Measurements from ENCODE around the gene B3GALT5. TPM values are rescaled to one million over a fixed set of nuclear protein-coding genes. Genes with fewer than 3 reads are reported as not detected.

Gene B3GALT5
- total RNA-seq, 1 experiment from 2014 or later, result 1.5 TPM

DNA sequence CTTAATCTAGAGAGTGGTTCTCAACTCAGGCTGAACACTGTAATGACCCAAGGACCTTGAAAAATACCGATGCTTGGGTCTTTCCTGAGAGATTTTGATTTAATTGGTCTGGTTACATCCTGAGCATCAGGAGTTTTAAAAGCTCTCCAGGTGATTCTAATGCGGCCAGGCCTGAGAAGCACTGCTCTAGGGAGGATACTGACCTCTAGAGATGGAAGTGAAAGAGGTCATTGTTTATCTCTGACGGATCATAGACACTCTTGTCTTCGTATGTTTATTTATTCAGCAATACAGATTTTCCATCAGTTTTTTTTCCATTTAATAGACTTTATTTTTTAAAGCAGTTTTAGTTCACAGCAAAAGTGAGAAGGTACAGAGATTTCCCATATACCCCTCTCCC lies 77.7 kb downstream of the B3GALT5 start:
- no peak overlapping the region for H3K4me2 ChIP-seq (ENCODE audit: low read length)
- BruUV-seq (replicated peaks), result no TSS peak
- ATAC-seq (no peak), DNase-seq (no peak)
- no peaks in the 10 kb centered on the region for H3K79me2 ChIP-seq (ENCODE audit: low read length)
- H4K20me1 ChIP-seq (ENCODE audit: low read length), result no peaks in the 10 kb centered on the region
- no peak overlapping the region for H3K27ac ChIP-seq (ENCODE audit: low read length)
- H3K9ac ChIP-seq (ENCODE audit: low read length), result no peak overlapping the region
- no peaks in the 10 kb centered on the region for H3F3A ChIP-seq (ENCODE audit: low read length, unreplicated experiment)
- H3K4me3 ChIP-seq (ENCODE audit: low read length), result no peak overlapping the region
- ChIA-PET POLR2A (ENCODE audit: unreplicated experiment) (no interaction called here), CTCF (no interaction called here)
- no peaks in the 10 kb centered on the region for H3K4me1 ChIP-seq (ENCODE audit: insufficient read depth, low read length)
- no peaks in the 10 kb centered on the region for H3K9me2 ChIP-seq (replicated peaks; ENCODE audit: low read length)
- no peaks in the 10 kb centered on the region for H3K9me3 ChIP-seq (ENCODE audit: low read length)
- H3K27me3 ChIP-seq (ENCODE audit: low read length), result no peaks in the 10 kb centered on the region
- intact Hi-C loops (cut with micrococcal nuclease), result no loop called here
- no peaks in the 10 kb centered on the region for H3K36me3 ChIP-seq (ENCODE audit: low read depth, low read length)
- no peak overlapping the region for H2AFZ ChIP-seq (ENCODE audit: low read length)
- TF ChIP-seq EZH2 (IDR thresholded peaks at IDR 0.05; ENCODE audit: low read length, unreplicated experiment), result no peak
- TF ChIP-seq, protein P1, sequence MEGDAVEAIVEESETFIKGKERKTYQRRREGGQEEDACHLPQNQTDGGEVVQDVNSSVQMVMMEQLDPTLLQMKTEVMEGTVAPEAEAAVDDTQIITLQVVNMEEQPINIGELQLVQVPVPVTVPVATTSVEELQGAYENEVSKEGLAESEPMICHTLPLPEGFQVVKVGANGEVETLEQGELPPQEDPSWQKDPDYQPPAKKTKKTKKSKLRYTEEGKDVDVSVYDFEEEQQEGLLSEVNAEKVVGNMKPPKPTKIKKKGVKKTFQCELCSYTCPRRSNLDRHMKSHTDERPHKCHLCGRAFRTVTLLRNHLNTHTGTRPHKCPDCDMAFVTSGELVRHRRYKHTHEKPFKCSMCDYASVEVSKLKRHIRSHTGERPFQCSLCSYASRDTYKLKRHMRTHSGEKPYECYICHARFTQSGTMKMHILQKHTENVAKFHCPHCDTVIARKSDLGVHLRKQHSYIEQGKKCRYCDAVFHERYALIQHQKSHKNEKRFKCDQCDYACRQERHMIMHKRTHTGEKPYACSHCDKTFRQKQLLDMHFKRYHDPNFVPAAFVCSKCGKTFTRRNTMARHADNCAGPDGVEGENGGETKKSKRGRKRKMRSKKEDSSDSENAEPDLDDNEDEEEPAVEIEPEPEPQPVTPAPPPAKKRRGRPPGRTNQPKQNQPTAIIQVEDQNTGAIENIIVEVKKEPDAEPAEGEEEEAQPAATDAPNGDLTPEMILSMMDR (conservative IDR thresholded peaks at IDR 0.05; ENCODE audit: low read depth, low read length), result no peak
- no peak for TF ChIP-seq EZH2phosphoT487 (IDR thresholded peaks at IDR 0.05; ENCODE audit: borderline replicate concordance, low read length)

DNA sequence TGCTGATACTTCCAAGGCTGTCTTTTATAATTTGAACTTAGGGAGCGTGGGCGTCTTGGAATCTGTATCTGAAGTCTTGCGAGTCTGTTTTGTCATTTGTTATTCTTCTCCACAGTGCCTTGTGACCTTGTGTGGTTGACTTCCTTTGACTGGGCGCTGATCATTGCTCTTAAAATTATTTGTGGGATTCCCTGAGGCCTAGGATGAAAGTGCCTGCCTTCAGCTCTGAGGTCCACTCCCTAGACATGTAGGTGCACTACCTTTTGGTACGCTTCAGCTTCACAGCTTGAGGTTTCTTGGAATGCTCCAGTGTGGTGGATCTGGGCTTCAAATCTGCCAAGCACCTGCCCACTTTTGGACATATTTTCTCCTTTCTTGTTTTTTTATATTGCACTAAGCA lies 82.0 kb downstream of the B3GALT5 start:
- Histone ChIP-seq H2AFZ (ENCODE audit: low read length) (no peak overlapping the region), H4K20me1 (ENCODE audit: low read length) (no peaks in the 10 kb centered on the region), H3K27ac (ENCODE audit: low read length) (no peak overlapping the region), H3F3A (ENCODE audit: low read length, unreplicated experiment) (no peaks in the 10 kb centered on the region), H3K27me3 (ENCODE audit: low read length) (no peaks in the 10 kb centered on the region), H3K9me2 (replicated peaks; ENCODE audit: low read length) (no peaks in the 10 kb centered on the region), H3K9me3 (ENCODE audit: low read length) (no peaks in the 10 kb centered on the region), H3K36me3 (ENCODE audit: low read depth, low read length) (no peaks in the 10 kb centered on the region), H3K9ac (ENCODE audit: low read length) (no peak overlapping the region), H3K4me3 (ENCODE audit: low read length) (no peak overlapping the region), H3K79me2 (ENCODE audit: low read length) (no peaks in the 10 kb centered on the region), H3K4me2 (ENCODE audit: low read length) (no peak overlapping the region), H3K4me1 (ENCODE audit: insufficient read depth, low read length) (no peaks in the 10 kb centered on the region)
- no peak for ATAC-seq
- ChIA-PET CTCF (no interaction called here), POLR2A (ENCODE audit: unreplicated experiment) (no interaction called here)
- TF ChIP-seq, protein P1 (conservative IDR thresholded peaks at IDR 0.05; ENCODE audit: low read depth, low read length), result no peak
- TF ChIP-seq EZH2phosphoT487 (IDR thresholded peaks at IDR 0.05; ENCODE audit: borderline replicate concordance, low read length) (no peak), EZH2 (IDR thresholded peaks at IDR 0.05; ENCODE audit: low read length, unreplicated experiment) (no peak)
- no TSS peak for BruUV-seq (replicated peaks)
- DNase-seq, result no peak
- intact Hi-C loops (cut with micrococcal nuclease), result no loop called here

DNA sequence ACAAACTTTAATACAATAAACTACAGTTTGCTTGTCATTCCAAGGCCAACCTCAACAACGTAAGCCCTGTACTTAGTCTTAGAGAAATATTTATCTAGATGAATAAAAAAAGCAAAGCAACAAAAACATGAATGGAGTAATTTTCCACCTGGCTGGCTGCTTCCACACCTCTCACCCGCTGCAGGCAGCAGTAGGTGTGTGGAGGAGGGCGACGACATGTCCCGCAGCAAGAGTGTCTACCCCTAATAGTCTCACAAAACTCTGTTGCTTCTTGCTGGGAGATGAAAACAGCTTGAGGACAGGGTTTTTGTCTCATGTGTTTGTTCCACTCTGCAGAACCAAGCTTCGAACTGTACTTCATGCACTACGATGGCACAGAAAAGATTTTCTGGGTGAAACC lies 83.5 kb downstream of the B3GALT5 start:
- Histone ChIP-seq H4K20me1 (ENCODE audit: low read length) (no peaks in the 10 kb centered on the region), H3K9me3 (ENCODE audit: low read length) (no peaks in the 10 kb centered on the region), H3K4me1 (ENCODE audit: insufficient read depth, low read length) (no peaks in the 10 kb centered on the region), H3K9me2 (replicated peaks; ENCODE audit: low read length) (no peaks in the 10 kb centered on the region), H3K9ac (ENCODE audit: low read length) (no peak overlapping the region), H3F3A (ENCODE audit: low read length, unreplicated experiment) (no peaks in the 10 kb centered on the region), H3K79me2 (ENCODE audit: low read length) (no peaks in the 10 kb centered on the region), H3K27ac (ENCODE audit: low read length) (no peak overlapping the region), H3K4me3 (ENCODE audit: low read length) (no peak overlapping the region), H3K36me3 (ENCODE audit: low read depth, low read length) (no peaks in the 10 kb centered on the region), H3K27me3 (ENCODE audit: low read length) (no peaks in the 10 kb centered on the region), H3K4me2 (ENCODE audit: low read length) (no peak overlapping the region), H2AFZ (ENCODE audit: low read length) (no peak overlapping the region)
- POLR2A ChIA-PET (ENCODE audit: unreplicated experiment), result no interaction called here
- CTCF ChIA-PET, result no interaction called here
- ATAC-seq (no peak), DNase-seq (no peak)
- no TSS peak for BruUV-seq (replicated peaks)
- intact Hi-C loops (cut with micrococcal nuclease), result no loop called here
- TF ChIP-seq, protein P1 (conservative IDR thresholded peaks at IDR 0.05; ENCODE audit: low read depth, low read length), result no peak
- TF ChIP-seq EZH2phosphoT487 (IDR thresholded peaks at IDR 0.05; ENCODE audit: borderline replicate concordance, low read length), result no peak
- TF ChIP-seq EZH2 (IDR thresholded peaks at IDR 0.05; ENCODE audit: low read length, unreplicated experiment), result no peak

All from PC-3 (cell line).